Gastrocnemius medialis (tissue), 4 donors: ENCODE data around the gene RYR1.

Experiments used
- POLR2A ChIP-seq, 2 donors: fragments of 450-650 bp; IDR thresholded peaks; one replicate each; pipeline ENCODE4 v1.6.1; 2017; ENCODE audit warnings: antibody characterized with exemption in 2 of 2, mild to moderate bottlenecking in 2 of 2, moderate library complexity in 2 of 2
- TF ChIP-seq, protein P1 (sequence below), 5 experiments: fragments of 450-650 bp in 3 of 5; fragments of 200-600 bp in 2 of 5; sonication (generic) in 2 of 5; IDR thresholded peaks in 4 of 5; conservative IDR thresholded peaks in 1 of 5; 1 replicate in 4 of 5; 2 replicates in 1 of 5; pipeline ENCODE4 v1.5.1; 2016 to 2019; ENCODE audit warnings: antibody characterized with exemption in 5 of 5, mild to moderate bottlenecking in 3 of 5, moderate library complexity in 3 of 5

DNA sequence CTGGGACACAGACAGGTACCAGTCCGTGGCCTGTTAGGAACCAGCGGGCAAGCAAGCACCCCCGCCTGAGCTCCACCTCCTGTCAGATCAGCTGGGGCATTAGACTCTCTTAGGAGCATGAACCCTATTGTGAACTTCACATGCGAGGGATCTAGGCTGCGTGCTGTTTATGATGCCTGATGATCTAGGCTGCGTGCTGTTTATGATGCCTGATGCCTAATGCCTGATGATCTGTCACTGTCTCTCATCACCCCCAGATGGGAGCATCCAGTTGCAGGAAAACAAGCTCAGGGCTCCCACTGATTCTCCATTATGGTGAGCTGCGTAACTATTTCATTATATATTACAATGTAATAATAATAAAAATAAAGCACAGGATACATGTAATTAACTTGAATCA, 11.1 kb upstream of the RYR1 start:
- no peak for TF ChIP-seq POLR2A (IDR thresholded peaks at IDR 0.05)
- TF ChIP-seq, protein P1, sequence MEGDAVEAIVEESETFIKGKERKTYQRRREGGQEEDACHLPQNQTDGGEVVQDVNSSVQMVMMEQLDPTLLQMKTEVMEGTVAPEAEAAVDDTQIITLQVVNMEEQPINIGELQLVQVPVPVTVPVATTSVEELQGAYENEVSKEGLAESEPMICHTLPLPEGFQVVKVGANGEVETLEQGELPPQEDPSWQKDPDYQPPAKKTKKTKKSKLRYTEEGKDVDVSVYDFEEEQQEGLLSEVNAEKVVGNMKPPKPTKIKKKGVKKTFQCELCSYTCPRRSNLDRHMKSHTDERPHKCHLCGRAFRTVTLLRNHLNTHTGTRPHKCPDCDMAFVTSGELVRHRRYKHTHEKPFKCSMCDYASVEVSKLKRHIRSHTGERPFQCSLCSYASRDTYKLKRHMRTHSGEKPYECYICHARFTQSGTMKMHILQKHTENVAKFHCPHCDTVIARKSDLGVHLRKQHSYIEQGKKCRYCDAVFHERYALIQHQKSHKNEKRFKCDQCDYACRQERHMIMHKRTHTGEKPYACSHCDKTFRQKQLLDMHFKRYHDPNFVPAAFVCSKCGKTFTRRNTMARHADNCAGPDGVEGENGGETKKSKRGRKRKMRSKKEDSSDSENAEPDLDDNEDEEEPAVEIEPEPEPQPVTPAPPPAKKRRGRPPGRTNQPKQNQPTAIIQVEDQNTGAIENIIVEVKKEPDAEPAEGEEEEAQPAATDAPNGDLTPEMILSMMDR (IDR thresholded peaks at IDR 0.05 in 4 of 5, conservative IDR thresholded peaks at IDR 0.05 in 1 of 5), result no peak
